Pancreas (tissue), 10 donors: Measurements from ENCODE around the gene PRKCD. TPM values are rescaled to one million over a fixed set of nuclear protein-coding genes. Genes with fewer than 3 reads are reported as not detected.
A peak's percentile ranks its signal among the peaks of the same experiment; 100 is the strongest.

ENCODE experiments used
- ATAC-seq, 4 donors: fragments of 200-7000 bp; cut with Tn5 transposase; one replicate each; pipeline versions ENCODE4 v1.8.0 to v1.9.1; 2020; ENCODE audit warnings: mild to moderate bottlenecking in 4 of 4, moderate library complexity in 4 of 4
- DNase-seq, 6 donors: peaks; one replicate each; pipeline ENCODE4 v3.0.0-alpha.2; 2020
- FAIRE-seq: peaks from 2 replicates; lab custom pipeline; 2012; peaks lifted over from hg19 to GRCh38; lab: Jason Lieb, UNC
- H3K27ac ChIP-seq, 4 donors: fragments of 200-600 bp; sonication (generic); 1 replicate in 3 of 4; 2 replicates in 1 of 4; pipeline versions ENCODE4 v1.5.0 to v1.8.0; 2020
- H3K27me3 ChIP-seq, 4 donors: fragments of 200-600 bp; one replicate each; pipeline ENCODE4 v1.8.0; 2021
- H3K36me3 ChIP-seq, 3 donors: fragments of 200-600 bp; sonication (generic) in 1 of 3; one replicate each; pipeline versions ENCODE4 v1.5.0 to v1.8.0; 2020 to 2021
- H3K4me1 ChIP-seq, 3 donors: fragments of 200-600 bp; one replicate each; pipeline ENCODE4 v1.8.0; 2021
- H3K4me3 ChIP-seq, 4 donors: fragments of 200-600 bp; sonication (generic) in 2 of 4; one replicate each; pipeline versions ENCODE4 v1.5.0 to v1.8.0; 2020 to 2021
- H3K9me3 ChIP-seq, 4 donors: fragments of 200-600 bp; one replicate each; pipeline ENCODE4 v1.8.0; 2021
- WGBS, 2 donors: extraction: QIAGEN DNeasy Blood & Tissue Kit; methylation state at CpG; one replicate each; pipeline ENCODE4 v1.1.7; 2013; 5-methylcytosine and 5-hydroxymethylcytosine counted together
- intact Hi-C, 3 donors: fragments of 100-400 bp; cut with DNase I; formaldehyde crosslinking; loops; one replicate each; pipeline versions ENCODE4 v1.11.1 to v1.14.2; 2022
- polyA plus RNA-seq, 2 donors: library from polyadenylated mRNA; stranded (reverse); fragments of 200-250 nt; gene quantifications; one replicate each; pipeline ENCODE4 v1.2.3, GENCODE V29; 2013
- total RNA-seq, 6 donors: library from RNA; stranded (reverse); fragmentation: NEBNext Ultra II Directional in 4 of 6; extraction: Animal tissue kit (Norgen Biotek cat#: 25700) in 4 of 6; gene quantifications; one replicate each; pipeline versions ENCODE4 v1.2.1 to v1.2.4, GENCODE V29; 2021 to 2023
- TF ChIP-seq, protein P1 (sequence below), 4 donors: fragments of 200-600 bp; sonication (generic) in 3 of 4; IDR thresholded peaks; one replicate each; pipeline versions ENCODE4 v1.5.0 to v1.8.0; 2021; ENCODE audit warnings: antibody characterized with exemption in 4 of 4
- donor health status: healthy with polysubstance abuse.
- donor health status: DM: no; HTN: no; CAD: no; lungs with moderate emphysema.
- donor health status: DM: no; HTN: no; CAD: no.
- donor health status: control.
- donor health status: control.
- donor health status: Bipolar disorder and iron deficiency.
- donor health status: DM: yes; HTN: yes; CAD: no.
- donor health status: DM: no; HTN: no; CAD: no.
- donor health status: DM: no; HTN: no; CAD: no.
- donor health status: DM: yes; HTN: yes; CAD: no.

The PRKCD gene
- total and polyA plus RNA-seq, 8 donors, result 10.7 to 32.5 (median 14.6) TPM

DNA sequence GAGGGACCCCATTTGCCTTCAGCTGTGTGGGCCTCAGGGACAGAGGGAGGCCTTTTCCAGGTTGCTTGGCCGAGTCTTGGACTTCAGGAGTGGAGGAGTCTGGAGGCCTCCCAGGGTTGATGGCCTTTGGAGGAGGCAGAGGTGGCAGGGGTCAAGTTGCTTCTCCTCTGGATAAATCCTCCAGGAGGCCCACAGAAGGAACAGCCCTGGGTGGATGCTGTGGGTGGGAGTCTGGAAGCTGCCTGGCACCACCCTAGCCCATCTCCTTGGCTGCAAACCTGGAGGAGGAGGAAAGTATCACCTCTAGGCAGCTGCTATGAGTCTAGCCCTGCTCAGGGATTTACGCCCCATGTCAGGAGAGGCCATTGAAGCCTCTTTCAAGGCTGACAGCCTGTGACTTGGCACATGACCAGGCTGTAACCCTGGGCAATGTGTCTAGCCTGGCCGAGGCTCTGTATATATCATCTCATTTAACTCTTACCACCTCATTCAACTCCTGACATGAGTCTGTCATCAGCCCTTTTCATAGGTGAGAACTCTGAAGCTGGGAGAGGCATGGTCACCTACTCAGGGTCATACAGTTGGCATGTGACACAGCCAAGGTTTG is 2.9 kb upstream of the PRKCD start:
- whole genome bisulfite sequencing, 2 donors, result 37 to 41% methylated on average over 3 of the region's 3 CpGs
- Histone ChIP-seq H3K9me3 (no peaks in the 10 kb centered on the region), H3K36me3 (no peaks in the 10 kb centered on the region), H3K4me3 (no peak overlapping the region), H3K4me1 (peaks cover 55 to 67% (median 65%) of the 10 kb centered on the region in 3 donors), H3K27ac (peak overlapping the region in 3 of 4 donors; percentile 14 to 85 (median 37)), H3K27me3 (no peaks in the 10 kb centered on the region)
- FAIRE-seq (no peak), DNase-seq (peak in 4 of 6 donors; percentile 46 to 67 (median 51)), ATAC-seq (no peak)
- intact Hi-C loops, result no loop called here
- TF ChIP-seq, protein P1, sequence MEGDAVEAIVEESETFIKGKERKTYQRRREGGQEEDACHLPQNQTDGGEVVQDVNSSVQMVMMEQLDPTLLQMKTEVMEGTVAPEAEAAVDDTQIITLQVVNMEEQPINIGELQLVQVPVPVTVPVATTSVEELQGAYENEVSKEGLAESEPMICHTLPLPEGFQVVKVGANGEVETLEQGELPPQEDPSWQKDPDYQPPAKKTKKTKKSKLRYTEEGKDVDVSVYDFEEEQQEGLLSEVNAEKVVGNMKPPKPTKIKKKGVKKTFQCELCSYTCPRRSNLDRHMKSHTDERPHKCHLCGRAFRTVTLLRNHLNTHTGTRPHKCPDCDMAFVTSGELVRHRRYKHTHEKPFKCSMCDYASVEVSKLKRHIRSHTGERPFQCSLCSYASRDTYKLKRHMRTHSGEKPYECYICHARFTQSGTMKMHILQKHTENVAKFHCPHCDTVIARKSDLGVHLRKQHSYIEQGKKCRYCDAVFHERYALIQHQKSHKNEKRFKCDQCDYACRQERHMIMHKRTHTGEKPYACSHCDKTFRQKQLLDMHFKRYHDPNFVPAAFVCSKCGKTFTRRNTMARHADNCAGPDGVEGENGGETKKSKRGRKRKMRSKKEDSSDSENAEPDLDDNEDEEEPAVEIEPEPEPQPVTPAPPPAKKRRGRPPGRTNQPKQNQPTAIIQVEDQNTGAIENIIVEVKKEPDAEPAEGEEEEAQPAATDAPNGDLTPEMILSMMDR (IDR thresholded peaks at IDR 0.05), result no peak

GRCh38 chr3:53158765-53159155 is 2.2 kb upstream of the PRKCD start:
- WGBS, 2 donors, result 79 to 86% methylated on average over 2 of the region's 2 CpGs
- no peaks in the 10 kb centered on the region for H3K9me3 ChIP-seq
- intact Hi-C loops, result no loop called here
- peaks cover 55 to 64% (median 59%) of the 10 kb centered on the region in 3 donors for H3K4me1 ChIP-seq
- no peaks in the 10 kb centered on the region for H3K36me3 ChIP-seq
- DNase-seq (peak in 1 of 6 donors; percentile 13), FAIRE-seq (no peak), ATAC-seq (no peak)
- TF ChIP-seq, protein P1 (IDR thresholded peaks at IDR 0.05), result no peak
- H3K27me3 ChIP-seq, result no peaks in the 10 kb centered on the region
- peak overlapping the region; percentile 46 to 90 (median 67) for H3K27ac ChIP-seq
- H3K4me3 ChIP-seq, result no peak overlapping the region

DNA sequence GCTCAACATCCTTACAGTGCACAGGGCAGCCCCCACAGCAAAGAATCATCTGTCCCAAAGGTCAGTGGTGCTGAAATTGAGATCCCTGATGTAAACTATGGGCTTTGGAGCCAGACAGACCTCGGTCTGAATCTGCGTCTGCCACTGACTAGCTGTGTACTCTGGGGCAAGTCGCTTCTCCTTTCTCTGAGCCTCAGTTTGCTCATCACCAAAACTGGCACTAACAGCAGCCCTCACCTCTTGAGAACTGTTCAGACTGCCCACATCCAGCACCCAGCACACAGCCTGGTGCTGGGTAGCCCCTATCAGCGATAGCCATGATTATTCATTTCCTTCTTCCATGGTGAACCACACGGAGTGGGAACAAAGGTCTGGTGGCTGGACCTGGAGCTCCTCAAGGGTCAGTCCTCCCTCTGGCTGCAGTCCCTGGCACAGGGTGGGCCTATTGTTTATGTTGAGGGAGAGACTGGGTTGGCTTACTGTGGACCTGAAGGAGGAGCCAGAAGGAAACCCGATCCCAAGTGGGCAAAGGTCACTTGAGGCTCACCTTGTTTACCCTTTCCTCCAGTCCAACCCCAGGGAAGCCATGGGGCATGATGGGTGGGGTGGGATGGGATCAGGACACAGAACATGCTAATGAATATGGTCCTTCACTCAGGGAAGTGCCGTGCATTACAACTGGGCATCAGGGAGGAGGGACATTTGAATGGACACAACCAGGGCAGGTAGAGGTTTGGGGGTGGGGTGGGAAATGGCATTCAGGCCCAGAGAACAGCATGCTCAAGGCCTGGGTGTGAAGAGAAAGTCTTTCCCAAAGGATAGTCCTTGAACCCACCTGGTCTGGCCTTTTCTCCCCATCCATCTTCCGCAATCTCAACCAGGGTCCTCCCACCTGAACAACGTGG is 1.6 kb upstream of the PRKCD start:
- intact Hi-C loops, result no loop called here
- Histone ChIP-seq H3K4me1 (peaks cover 50 to 60% (median 55%) of the 10 kb centered on the region in 3 donors), H3K36me3 (no peaks in the 10 kb centered on the region), H3K9me3 (no peaks in the 10 kb centered on the region), H3K4me3 (no peak overlapping the region), H3K27me3 (no peaks in the 10 kb centered on the region), H3K27ac (peak overlapping the region; percentile 85 to 91 (median 89))
- ATAC-seq (peak; percentile 41 to 58 (median 53)), DNase-seq (peak; percentile 67 to 95 (median 86)), FAIRE-seq (no peak)
- TF ChIP-seq, protein P1 (IDR thresholded peaks at IDR 0.05), result no peak
- 13 to 18% methylated on average over 9 of the region's 9 CpGs for WGBS, 2 donors

DNA sequence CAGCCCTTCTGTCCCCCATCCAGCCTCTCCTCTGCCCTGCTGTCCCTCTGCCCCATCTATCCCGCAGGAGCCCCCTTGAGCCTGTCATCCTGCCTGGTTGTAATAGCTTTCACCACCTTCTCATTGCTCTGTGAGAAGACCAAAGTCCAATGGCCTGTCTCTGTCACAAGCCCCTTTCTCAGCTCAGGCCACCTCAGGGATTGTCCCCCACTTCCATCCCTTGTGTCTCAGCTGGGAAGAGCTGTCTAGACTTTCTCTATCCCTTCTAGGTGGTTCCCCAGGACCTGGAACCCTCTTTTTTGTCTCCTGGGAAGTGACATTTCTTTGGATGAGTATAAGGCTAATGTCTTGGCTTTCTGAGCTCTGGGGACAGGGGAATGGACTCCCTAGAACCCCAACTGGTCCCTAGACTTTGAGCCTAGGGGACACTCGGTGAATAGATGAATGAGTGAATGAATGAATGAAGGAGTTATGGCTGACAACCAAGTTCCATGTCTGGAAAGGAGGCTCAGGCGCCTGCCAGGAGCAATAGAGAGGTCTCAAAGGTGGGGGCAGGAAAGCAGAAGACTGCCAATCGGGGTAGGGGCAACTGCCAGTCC is 849 bp upstream of the PRKCD start:
- TF ChIP-seq, protein P1 (IDR thresholded peaks at IDR 0.05), result no peak
- FAIRE-seq, result no peak
- Histone ChIP-seq H3K27me3 (no peaks in the 10 kb centered on the region), H3K4me3 (peak overlapping the region; percentile 84 to 95 (median 90)), H3K27ac (peak overlapping the region; percentile 85 to 91 (median 89)), H3K9me3 (no peaks in the 10 kb centered on the region), H3K4me1 (peaks cover 42 to 53% (median 47%) of the 10 kb centered on the region in 3 donors), H3K36me3 (no peaks in the 10 kb centered on the region)
- intact Hi-C loops, result no loop called here
- peak in 2 of 6 donors; percentile 24 to 30 for DNase-seq
- 14 to 17% methylated on average over 4 of the region's 4 CpGs for WGBS, 2 donors
- no peak for ATAC-seq
